Fibroblast of the aortic adventitia (primary cell): ENCODE results near the gene DNAAF9. TPM values are rescaled to one million over a fixed set of nuclear protein-coding genes. Genes with fewer than 3 reads are reported as not detected.

Experiments used
- DNase-seq: peaks from one replicate; pipeline ENCODE4 v3.0.0-alpha.2; 2010; ENCODE audit warnings: low read depth
- H3K4me3 ChIP-seq: 2 replicates; pipeline ENCODE4 v1.5.1; 2011; ENCODE audit warnings: low read depth, mild to moderate bottlenecking, control low read depth, low read length, moderate library complexity
- total RNA-seq: library from RNA; depleted of rRNA; stranded (reverse); fragments of >200 nt; gene quantifications from 2 replicates; pipeline ENCODE4 v1.2.3, GENCODE V29; 2012; ENCODE audit warnings: low replicate concordance
- TF ChIP-seq, protein P1 (sequence below): IDR thresholded peaks from 2 replicates; pipeline ENCODE4 v1.5.1; 2011; ENCODE audit warnings: mild to moderate bottlenecking, low read length, control low read depth, inconsistent platforms; ENCODE audit not compliant: insufficient read depth

DNAAF9 gene
- total RNA-seq, 1 donor, result 13.3 TPM

DNA sequence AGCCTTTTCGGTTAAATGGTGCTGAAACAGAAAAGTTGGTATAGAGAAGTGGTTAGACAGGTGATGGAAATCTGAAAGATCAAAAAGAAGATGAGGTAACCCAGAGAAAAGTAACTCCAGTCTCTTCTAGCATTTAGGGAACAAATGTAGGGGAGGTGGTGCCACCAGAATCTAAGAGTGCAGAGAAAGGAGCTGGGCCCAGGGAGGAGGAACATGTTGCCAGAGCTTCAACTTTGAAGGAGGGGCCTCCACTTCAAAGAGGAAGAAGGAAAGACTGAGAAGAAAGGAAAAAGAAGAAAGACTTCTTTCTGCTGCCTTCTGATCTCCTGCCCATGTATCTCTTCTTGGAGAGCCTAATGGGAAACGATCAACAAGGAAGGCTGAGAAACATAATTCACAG is 39.9 kb upstream of the DNAAF9 start:
- TF ChIP-seq, protein P1, sequence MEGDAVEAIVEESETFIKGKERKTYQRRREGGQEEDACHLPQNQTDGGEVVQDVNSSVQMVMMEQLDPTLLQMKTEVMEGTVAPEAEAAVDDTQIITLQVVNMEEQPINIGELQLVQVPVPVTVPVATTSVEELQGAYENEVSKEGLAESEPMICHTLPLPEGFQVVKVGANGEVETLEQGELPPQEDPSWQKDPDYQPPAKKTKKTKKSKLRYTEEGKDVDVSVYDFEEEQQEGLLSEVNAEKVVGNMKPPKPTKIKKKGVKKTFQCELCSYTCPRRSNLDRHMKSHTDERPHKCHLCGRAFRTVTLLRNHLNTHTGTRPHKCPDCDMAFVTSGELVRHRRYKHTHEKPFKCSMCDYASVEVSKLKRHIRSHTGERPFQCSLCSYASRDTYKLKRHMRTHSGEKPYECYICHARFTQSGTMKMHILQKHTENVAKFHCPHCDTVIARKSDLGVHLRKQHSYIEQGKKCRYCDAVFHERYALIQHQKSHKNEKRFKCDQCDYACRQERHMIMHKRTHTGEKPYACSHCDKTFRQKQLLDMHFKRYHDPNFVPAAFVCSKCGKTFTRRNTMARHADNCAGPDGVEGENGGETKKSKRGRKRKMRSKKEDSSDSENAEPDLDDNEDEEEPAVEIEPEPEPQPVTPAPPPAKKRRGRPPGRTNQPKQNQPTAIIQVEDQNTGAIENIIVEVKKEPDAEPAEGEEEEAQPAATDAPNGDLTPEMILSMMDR, result no peak
- no peak overlapping the region for H3K4me3 ChIP-seq
- DNase-seq, result no peak

- TF ChIP-seq, protein P1, result no peak
- DNase-seq, result no peak
- H3K4me3 ChIP-seq, result no peak overlapping the region
Measured at GRCh38 chr20:3446779-3447178, 39.3 kb upstream of the DNAAF9 start.

GRCh38 chr20:3436864-3437574 is 29.6 kb upstream of the DNAAF9 start:
- no peak overlapping the region for H3K4me3 ChIP-seq
- TF ChIP-seq, protein P1, result no peak
- DNase-seq, result no peak

- no peak for DNase-seq
- H3K4me3 ChIP-seq, result no peak overlapping the region
- TF ChIP-seq, protein P1, result no peak
Measured at GRCh38 chr20:3434232-3434631, 26.8 kb upstream of the DNAAF9 start.

DNA sequence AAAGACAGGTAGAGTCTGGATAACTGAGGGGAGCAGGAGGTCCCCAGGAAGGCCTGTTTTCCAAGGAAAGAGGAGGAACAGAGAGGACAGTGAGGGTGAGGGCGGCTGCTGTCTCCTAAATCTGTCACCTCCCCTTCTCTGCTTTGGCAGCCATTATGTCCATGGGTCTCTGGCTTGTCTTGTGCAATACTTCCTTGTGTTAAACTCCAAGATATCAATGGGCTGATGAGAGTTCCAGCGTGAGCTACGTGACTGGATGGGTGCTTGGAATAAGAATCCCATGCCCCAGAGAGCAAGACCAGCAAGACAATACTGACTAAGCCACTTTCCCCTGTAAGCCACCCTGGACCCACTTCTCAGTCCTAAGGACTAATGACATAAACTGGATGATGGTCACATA is 26.3 kb upstream of the DNAAF9 start:
- TF ChIP-seq, protein P1, result no peak
- DNase-seq, result no peak
- H3K4me3 ChIP-seq, result no peak overlapping the region

DNA sequence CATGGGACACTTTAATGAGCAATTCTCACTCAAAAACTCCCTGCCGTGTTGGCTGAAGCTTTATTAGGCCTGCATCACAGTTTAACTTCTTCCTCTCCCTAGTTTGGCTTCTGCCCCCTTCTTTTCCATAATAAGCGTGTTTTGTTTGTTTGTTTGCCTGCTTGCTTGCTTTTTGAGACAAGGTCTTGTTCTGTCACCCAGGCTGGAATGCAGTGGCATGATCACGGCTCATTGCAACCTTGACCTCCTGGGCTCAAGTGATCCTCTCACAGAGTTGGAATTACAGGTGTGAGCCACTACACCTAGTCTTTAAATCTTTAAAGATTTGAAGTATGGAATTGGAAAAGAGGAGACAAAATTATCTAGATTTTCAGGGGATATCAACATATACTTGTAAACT is 25.4 kb upstream of the DNAAF9 start:
- no peak for DNase-seq
- TF ChIP-seq, protein P1, result no peak
- H3K4me3 ChIP-seq, result no peak overlapping the region

- peak; percentile 19 for DNase-seq
- no peak overlapping the region for H3K4me3 ChIP-seq
- TF ChIP-seq, protein P1, result no peak
Measured at GRCh38 chr20:3431109-3431508, 23.6 kb upstream of the DNAAF9 start.
